H1 (cell line): ENCODE measurements around the gene ANKS1B. TPM values are rescaled to one million over a fixed set of nuclear protein-coding genes. Genes with fewer than 3 reads are reported as not detected.

Experiments
- CTCF ChIA-PET: fragments of 300-600 bp; sonication (Branson Sonifier 250); formaldehyde crosslinking; loops from one replicate; lab custom pipeline; 2021; ENCODE audit not compliant: partially characterized antibody; lab: Charles Lee
- POLR2A ChIA-PET: fragments of 300-600 bp; sonication (Branson Sonifier 250); formaldehyde crosslinking; loops from one replicate; lab custom pipeline; 2021; ENCODE audit warnings: inconsistent platforms; ENCODE audit not compliant: partially characterized antibody; lab: Charles Lee
- DNase-seq, 2 experiments: peaks; one replicate each; pipeline versions ENCODE4 v3.0.0 to v3.0.0-alpha.2; 2010 to 2022; ENCODE audit warnings: low spot score in 2 of 2, low read depth in 1 of 2, mixed read lengths in 1 of 2
- FAIRE-seq: peaks from 2 replicates; lab custom pipeline; 2011; peaks lifted over from hg19 to GRCh38; lab: Jason Lieb, UNC
- H2AFZ ChIP-seq: 2 replicates; pipeline ENCODE4 v1.8.1; 2012; ENCODE audit warnings: low read length, inconsistent platforms
- H2AK5ac ChIP-seq: 2 replicates; pipeline ENCODE4 v1.6.1; 2013; ENCODE audit warnings: low read depth, low read length
- H2BK120ac ChIP-seq: replicated peaks from 2 replicates; pipeline ENCODE3; 2013; ENCODE audit warnings: low read depth, low read length, inconsistent platforms
- H2BK12ac ChIP-seq: 2 replicates; pipeline ENCODE4 v1.6.1; 2013; ENCODE audit warnings: low read depth, low read length
- H2BK15ac ChIP-seq: 2 replicates; pipeline ENCODE4 v1.6.1; 2013; ENCODE audit warnings: low read length
- H2BK20ac ChIP-seq: 2 replicates; pipeline ENCODE4 v1.6.1; 2013; ENCODE audit warnings: low read length
- H2BK5ac ChIP-seq: 2 replicates; pipeline ENCODE4 v1.6.1; 2013; ENCODE audit warnings: low read depth, low read length
- H3K14ac ChIP-seq: 2 replicates; pipeline ENCODE4 v1.6.1; 2013; ENCODE audit warnings: inconsistent platforms; ENCODE audit not compliant: insufficient read length
- H3K18ac ChIP-seq: 2 replicates; pipeline ENCODE4 v1.6.1; 2013; ENCODE audit warnings: low read length; ENCODE audit errors: extremely low read depth
- H3K23ac ChIP-seq: 2 replicates; pipeline ENCODE4 v1.6.1; 2013; ENCODE audit warnings: inconsistent platforms; ENCODE audit not compliant: insufficient read length
- H3K23me2 ChIP-seq: 2 replicates; pipeline ENCODE4 v1.6.1; 2013; ENCODE audit warnings: low read depth, low read length
- H3K27ac ChIP-seq: 2 replicates; pipeline ENCODE4 v1.6.1; 2011; ENCODE audit warnings: low read depth, low read length, inconsistent platforms
- H3K27me3 ChIP-seq, 4 experiments: replicated peaks in 1 of 4; 1 replicate in 1 of 4; 2 replicates in 3 of 4; pipeline versions ENCODE4 v1.6.1 to v1.8.1; 2011 to 2013; ENCODE audit warnings: low read length in 3 of 4, mild to moderate bottlenecking in 3 of 4, inconsistent platforms in 2 of 4, mixed read lengths in 2 of 4, moderate library complexity in 1 of 4; ENCODE audit not compliant: control insufficient read depth in 3 of 4, insufficient read depth in 3 of 4; ENCODE audit errors: extremely low read depth in 1 of 4
- H3K36me3 ChIP-seq, 4 experiments: 2 replicates each; pipeline versions ENCODE4 v1.6.1 to v1.8.1; 2011 to 2013; ENCODE audit warnings: mild to moderate bottlenecking in 4 of 4, low read length in 3 of 4, moderate library complexity in 2 of 4, control low read depth in 1 of 4, inconsistent platforms in 1 of 4; ENCODE audit not compliant: insufficient read depth in 4 of 4, control insufficient read depth in 2 of 4
- H3K4ac ChIP-seq: replicated peaks from 2 replicates; pipeline ENCODE3; 2013; ENCODE audit warnings: low read length, low read depth, mixed read lengths, inconsistent platforms; ENCODE audit not compliant: insufficient read length
- H3K4me1 ChIP-seq, 4 experiments: replicated peaks in 1 of 4; 1 replicate in 1 of 4; 2 replicates in 3 of 4; pipeline versions ENCODE4 v1.6.1 to v1.8.1; 2011 to 2013; ENCODE audit warnings: low read length in 3 of 4, inconsistent platforms in 2 of 4, mixed read lengths in 1 of 4; ENCODE audit not compliant: insufficient read depth in 4 of 4, control insufficient read depth in 3 of 4
- H3K4me2 ChIP-seq, 2 experiments: 2 replicates each; pipeline versions ENCODE4 v1.6.1 to v1.8.1; 2011 to 2013; ENCODE audit warnings: low read depth in 2 of 2, low read length in 2 of 2, control low read depth in 1 of 2, inconsistent platforms in 1 of 2, mild to moderate bottlenecking in 1 of 2; ENCODE audit not compliant: insufficient read depth in 1 of 2
- H3K4me3 ChIP-seq, 4 experiments: fragments of 200-600, 300-600 bp in 1 of 4; sonication (generic), shearing (Covaris generic), sonication (Bioruptor Twin) in 1 of 4; 2 replicates each; pipeline versions ENCODE4 v1.5.1 to v1.8.1; 2011 to 2016; ENCODE audit warnings: low read length in 4 of 4, low read depth in 3 of 4, control low read depth in 2 of 4, inconsistent platforms in 2 of 4, mild to moderate bottlenecking in 2 of 4, mixed read lengths in 1 of 4, moderate library complexity in 1 of 4; ENCODE audit not compliant: insufficient read depth in 2 of 4; ENCODE audit errors: extremely low read depth in 1 of 4
- H3K56ac ChIP-seq: replicated peaks from 2 replicates; pipeline ENCODE3; 2013; ENCODE audit warnings: low read depth, mild to moderate bottlenecking, mixed read lengths, low read length, inconsistent platforms; ENCODE audit not compliant: insufficient read length
- H3K79me1 ChIP-seq: 2 replicates; pipeline ENCODE4 v1.6.1; 2013; ENCODE audit warnings: low read depth, low read length, control low read depth
- H3K79me2 ChIP-seq, 2 experiments: 2 replicates each; pipeline versions ENCODE4 v1.6.1 to v1.8.1; 2012 to 2013; ENCODE audit warnings: low read length in 2 of 2, mild to moderate bottlenecking in 2 of 2, inconsistent platforms in 1 of 2; ENCODE audit not compliant: insufficient read depth in 2 of 2, control insufficient read depth in 1 of 2
- H3K9ac ChIP-seq, 4 experiments: replicated peaks in 1 of 4; 1 replicate in 1 of 4; 2 replicates in 3 of 4; pipeline versions ENCODE4 v1.6.1 to v1.8.1; 2011 to 2013; ENCODE audit warnings: low read depth in 3 of 4, low read length in 3 of 4, control low read depth in 2 of 4, mild to moderate bottlenecking in 2 of 4, moderate library complexity in 2 of 4, inconsistent platforms in 1 of 4; ENCODE audit errors: extremely low read depth in 1 of 4
- H3K9me3 ChIP-seq, 2 experiments: 2 replicates each; pipeline versions ENCODE4 v1.6.1 to v1.8.1; 2012 to 2013; ENCODE audit warnings: mild to moderate bottlenecking in 2 of 2, moderate library complexity in 2 of 2, control low read depth in 1 of 2, inconsistent platforms in 1 of 2, low read depth in 1 of 2, low read length in 1 of 2, mixed read lengths in 1 of 2; ENCODE audit not compliant: insufficient read depth in 2 of 2
- H4K20me1 ChIP-seq, 2 experiments: replicated peaks in 1 of 2; 2 replicates each; pipeline versions ENCODE3 to v1.8.1; 2011 to 2013; ENCODE audit warnings: inconsistent platforms in 2 of 2, low read length in 2 of 2, mild to moderate bottlenecking in 1 of 2; ENCODE audit not compliant: insufficient read depth in 2 of 2, control insufficient read depth in 1 of 2
- H4K5ac ChIP-seq: 2 replicates; pipeline ENCODE4 v1.6.1; 2013; ENCODE audit warnings: low read length, low read depth, mixed read lengths, inconsistent platforms; ENCODE audit not compliant: insufficient read length
- H4K8ac ChIP-seq: 2 replicates; pipeline ENCODE4 v1.8.0; 2013; ENCODE audit warnings: mild to moderate bottlenecking, moderate library complexity, low read length, inconsistent platforms; ENCODE audit not compliant: insufficient read depth; ENCODE audit errors: extremely low read depth
- H4K91ac ChIP-seq: replicated peaks from 2 replicates; pipeline ENCODE3; 2013; ENCODE audit warnings: low read length, mixed read lengths, inconsistent platforms; ENCODE audit not compliant: insufficient read length
- EGR1 ChIP-seq: IDR thresholded peaks from 2 replicates; pipeline ENCODE4 v1.6.1; 2011; ENCODE audit warnings: low read depth, low read length, borderline replicate concordance
- RAD21 ChIP-seq, 2 experiments: IDR thresholded peaks in 1 of 2; conservative IDR thresholded peaks in 1 of 2; 2 replicates each; pipeline ENCODE4 v1.6.1; 2011; ENCODE audit warnings: low read depth in 2 of 2, low read length in 2 of 2, improper control_type of control experiment in 1 of 2, inconsistent platforms in 1 of 2, mild to moderate bottlenecking in 1 of 2, moderate library complexity in 1 of 2
- TEAD4 ChIP-seq: IDR thresholded peaks from 2 replicates; pipeline ENCODE4 v1.6.1; 2012; ENCODE audit warnings: low read depth, low read length, inconsistent platforms, mixed read lengths
- WGBS, 2 experiments: shearing (Covaris generic) in 1 of 2; methylation state at CpG; one replicate each; pipeline versions ENCODE4 v1.1.6 to v1.1.7; 2013 to 2015; ENCODE audit warnings: low lambda C conversion rate in 2 of 2, mixed read lengths in 2 of 2, inconsistent platforms in 1 of 2, low coverage in 1 of 2, missing lambda C conversion rate in 1 of 2; ENCODE audit not compliant: insufficient replicate concordance in 2 of 2, insufficient coverage in 1 of 2, insufficient read length in 1 of 2; ENCODE audit errors: extremely low coverage in 1 of 2, missing lambda C conversion rate in 1 of 2; 5-methylcytosine and 5-hydroxymethylcytosine counted together
- polyA plus RNA-seq, 7 experiments: library from polyadenylated mRNA; depleted of rRNA in 3 of 7; stranded (reverse) in 5 of 7; unstranded in 2 of 7; fragments of >200 nt in 5 of 7; fragments of 200-250 nt in 2 of 7; gene quantifications; 1 replicate in 5 of 7; 2 replicates in 1 of 7; 4 replicates in 1 of 7; pipeline versions ENCODE4 v1.2.1 to v1.2.3, GENCODE V29; 2011 to 2013; ENCODE audit warnings: missing spikeins in 2 of 7, mixed read lengths in 2 of 7
- total RNA-seq: library from RNA; stranded (reverse); fragmentation: NEBNext Ultra II Directional; extraction: Animal tissue kit (Norgen Biotek cat#: 25700); gene quantifications from 2 replicates; pipeline ENCODE4 v1.2.1, GENCODE V29; 2021

The ANKS1B gene
- total and polyA plus RNA-seq, 2 of the 8 experiments (the other 6 are each of a cell fraction or from before 2014, with no cell fraction given), result 2.7 to 6.1 TPM

DNA sequence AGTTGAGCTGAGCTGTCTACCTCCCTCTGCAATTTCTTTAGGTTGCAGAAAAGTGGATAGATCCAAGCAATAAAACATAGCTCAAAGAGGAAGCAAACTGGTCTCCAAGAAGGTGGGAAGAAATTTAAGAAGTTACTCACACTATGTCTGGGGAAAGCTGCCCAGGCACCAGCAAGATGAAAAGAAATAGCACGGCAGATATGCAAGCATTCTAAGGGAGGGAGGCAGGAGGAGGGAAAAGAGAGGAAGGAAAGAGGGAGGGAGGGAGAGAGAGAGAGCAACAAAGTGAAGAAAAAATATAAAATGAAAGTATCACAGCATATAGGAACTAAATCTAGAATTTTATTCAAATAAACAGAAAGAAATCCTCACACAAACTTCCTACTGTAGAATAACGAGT, 1099.0 kb downstream of the ANKS1B start:
- Histone ChIP-seq H3K18ac (no peak overlapping the region), H3K36me3 (no peaks in the 10 kb centered on the region), H3K79me2 (no peaks in the 10 kb centered on the region), H3K23ac (no peak overlapping the region), H3K9ac (no peak overlapping the region), H2AFZ (no peak overlapping the region; the same call in 1 of the 2 replicates), H3K56ac (no peak overlapping the region), H2BK12ac (no peak overlapping the region), H3K14ac (no peak overlapping the region), H3K27me3 (peaks cover 0 to 1% (median 0%) of the 10 kb centered on the region in 4 experiments; a peak in 1 of 7 replicates)
- WGBS, 2 experiments, result 50% methylated on average over 2 of the region's 2 CpGs; no CpG with 5 or more reads in 1 of the 2 experiments
- 0 out of 2 replicates have a peak, but pooled peaks have one; percentile 24 for TF ChIP-seq EGR1
- TF ChIP-seq RAD21 (IDR thresholded peaks at IDR 0.05 in 1 of 2, conservative IDR thresholded peaks at IDR 0.05 in 1 of 2; ENCODE audit: low read depth in 2 of 2, low read length in 2 of 2), result no peak
- peak; percentile 63 for TF ChIP-seq TEAD4
- TF ChIP-seq, all 59 proteins: peak for 2
- POLR2A ChIA-PET, result no interaction called here
- Histone ChIP-seq H4K8ac (no peak overlapping the region), H2AK5ac (no peak overlapping the region), H3K4me2 (peak overlapping the region in 1 of 2 experiments; percentile 19; a peak in 1 of 4 replicates), H3K9me3 (no peaks in the 10 kb centered on the region), H4K5ac (no peak overlapping the region), H3K4me1 (peaks cover 0 to 4% (median 0%) of the 10 kb centered on the region in 4 experiments; a peak in 1 of 7 replicates), H3K4ac (no peak overlapping the region), H3K27ac (no peak overlapping the region), H4K91ac (no peak overlapping the region), H3K4me3 (peak overlapping the region in 1 of 4 experiments; percentile 24; a peak in 1 of 8 replicates), H2BK120ac (no peak overlapping the region), H4K20me1 (no peaks in the 10 kb centered on the region), H2BK20ac (no peak overlapping the region), H2BK15ac (no peak overlapping the region), H2BK5ac (no peak overlapping the region), H3K79me1 (no peaks in the 10 kb centered on the region), H3K23me2 (no peaks in the 10 kb centered on the region)
- DNase-seq, result no peak
- CTCF ChIA-PET, result interaction anchor here (1.0 kb wide), 1 partner anchor 186 kb away, joined by 3 read pairs; no protein-coding TSS in a partner anchor
- no peak for FAIRE-seq
